Fibroblast of the aortic adventitia (primary cell): Measurements from ENCODE around the gene ITGB7. TPM values are rescaled to one million over a fixed set of nuclear protein-coding genes. Genes with fewer than 3 reads are reported as not detected.

ENCODE experiments used
- DNase-seq: peaks from one replicate; pipeline ENCODE4 v3.0.0-alpha.2; 2010; ENCODE audit warnings: low read depth
- H3K4me3 ChIP-seq: 2 replicates; pipeline ENCODE4 v1.5.1; 2011; ENCODE audit warnings: low read depth, mild to moderate bottlenecking, control low read depth, low read length, moderate library complexity
- CTCF ChIP-seq: IDR thresholded peaks from 2 replicates; pipeline ENCODE4 v1.5.1; 2011; ENCODE audit warnings: mild to moderate bottlenecking, low read length, control low read depth, inconsistent platforms; ENCODE audit not compliant: insufficient read depth
- total RNA-seq: library from RNA; depleted of rRNA; stranded (reverse); fragments of >200 nt; gene quantifications from 2 replicates; pipeline ENCODE4 v1.2.3, GENCODE V29; 2012; ENCODE audit warnings: low replicate concordance

Gene ITGB7
- total RNA-seq, 1 donor = 0.54 TPM

GRCh38 chr12:53160673-53161072 lies 46.4 kb downstream of the ITGB7 start:
- no peak for TF ChIP-seq CTCF
- no peak overlapping the region for H3K4me3 ChIP-seq
- DNase-seq = no peak

DNA sequence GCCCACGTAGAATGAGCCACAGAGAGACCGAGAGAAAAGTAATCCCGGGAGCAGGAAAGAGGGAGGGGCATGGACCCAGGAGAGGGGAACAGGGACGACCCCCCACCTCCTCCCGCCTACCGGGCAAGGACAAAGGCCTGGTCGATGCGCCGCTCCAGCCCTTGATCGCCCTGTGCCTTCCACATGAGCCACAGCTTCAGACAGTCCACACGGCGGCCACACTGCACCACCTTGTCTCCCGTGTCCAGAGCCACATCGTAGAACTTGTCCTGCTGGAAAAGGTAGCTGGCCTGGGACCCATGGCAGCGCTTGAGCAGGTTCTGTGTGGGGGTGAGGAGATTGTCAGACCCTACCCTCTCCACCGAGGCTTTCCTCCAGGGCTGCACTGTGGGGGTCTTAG lies 47.1 kb downstream of the ITGB7 start:
- H3K4me3 ChIP-seq = no peak overlapping the region
- DNase-seq = no peak
- TF ChIP-seq CTCF = no peak

- peak; percentile 100 for TF ChIP-seq CTCF
- DNase-seq = peak; percentile 82
- H3K4me3 ChIP-seq = no peak overlapping the region
Observed at GRCh38 chr12:53159195-53159839, 47.7 kb downstream of the ITGB7 start.

- no peak for DNase-seq
- TF ChIP-seq CTCF = no peak
Observed at GRCh38 chr12:53152390-53152789, 54.7 kb downstream of the ITGB7 start.

GRCh38 chr12:53151039-53151438 lies 56.0 kb downstream of the ITGB7 start:
- no peak for TF ChIP-seq CTCF
- no peak for DNase-seq
- H3K4me3 ChIP-seq = no peak overlapping the region

More at GRCh38 chr12:53152390-53152789, 54.7 kb downstream of the ITGB7 start:
- H3K4me3 ChIP-seq = no peak overlapping the region

DNA sequence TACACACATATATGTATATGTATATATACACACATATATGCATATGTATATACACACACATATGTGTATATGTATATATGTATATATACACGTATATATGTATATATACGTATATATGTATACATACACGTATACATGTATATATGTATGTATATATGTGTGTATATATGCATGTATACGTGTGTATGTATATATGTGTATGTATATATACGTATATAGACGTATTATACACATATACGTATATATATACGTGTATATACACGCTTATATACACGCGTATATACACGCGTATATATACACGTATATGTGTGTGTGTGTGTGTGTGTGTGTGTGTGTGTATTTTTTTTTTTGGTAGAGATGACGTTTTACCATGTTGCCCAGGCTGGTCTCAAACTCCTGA lies 59.4 kb downstream of the ITGB7 start:
- DNase-seq = no peak
- TF ChIP-seq CTCF = no peak
- H3K4me3 ChIP-seq = no peak overlapping the region

- no peak for TF ChIP-seq CTCF
- DNase-seq = no peak
- no peak overlapping the region for H3K4me3 ChIP-seq
Observed at GRCh38 chr12:53147181-53147580, 59.9 kb downstream of the ITGB7 start.
